HepG2 (cell line): ENCODE measurements around the gene NCF4. TPM values are rescaled to one million over a fixed set of nuclear protein-coding genes. Genes with fewer than 3 reads are reported as not detected.

ENCODE experiments used
- ATAC-seq: fragments of 200-7000 bp; cut with Tn5 transposase; 3 replicates; pipeline ENCODE4 v1.9.1; 2020; ENCODE audit warnings: mild to moderate bottlenecking, moderate library complexity
- BruUV-seq: library from RNA; stranded (reverse); fragments of 400-500 nt; replicated peaks from 2 replicates; lab custom pipeline; 2021; lab: Mats Ljungman, UMichigan
- CTCF ChIA-PET: fragments of 300-600 bp; formaldehyde crosslinking; extraction: SDS; loops from one replicate; lab custom pipeline; 2021; ENCODE audit warnings: low total read pairs, inconsistent platforms, low intra/inter-chr PET ratio; lab: Yijun Ruan, JAX
- POLR2A ChIA-PET: fragments of 350-600 bp; sonication (Branson Sonifier 250); formaldehyde crosslinking; loops from one replicate; lab custom pipeline; 2020; ENCODE audit warnings: antibody characterized with exemption, inconsistent platforms; lab: Yijun Ruan, JAX
- DNase-seq: peaks from one replicate; pipeline ENCODE4 v3.0.0-alpha.2; 2015; ENCODE audit warnings: low spot score
- FAIRE-seq: peaks from 3 replicates; lab custom pipeline; 2011; peaks lifted over from hg19 to GRCh38; lab: Jason Lieb, UNC
- H2AFZ ChIP-seq: one replicate; pipeline ENCODE4 v1.6.1; 2011; ENCODE audit warnings: low read length, inconsistent platforms
- H3K27ac ChIP-seq: fragments of 300-600 bp; 3 replicates; pipeline ENCODE4 v1.8.0; 2011; ENCODE audit warnings: mixed run types, mild to moderate bottlenecking, mixed read lengths, low read length, inconsistent platforms; ENCODE audit not compliant: insufficient read depth; ENCODE audit errors: extremely low read length
- H3K27me3 ChIP-seq, 2 experiments: fragments of 200-600 bp in 1 of 2; 2 replicates in 1 of 2; 3 replicates in 1 of 2; pipeline versions ENCODE4 v1.6.0 to v1.8.0; 2011; ENCODE audit warnings: low read length in 2 of 2, mild to moderate bottlenecking in 2 of 2, moderate library complexity in 2 of 2, inconsistent platforms in 1 of 2; ENCODE audit not compliant: insufficient read depth in 2 of 2, control insufficient read depth in 1 of 2
- H3K36me3 ChIP-seq, 2 experiments: fragments of 200-600 bp in 1 of 2; replicated peaks in 1 of 2; 2 replicates in 1 of 2; 3 replicates in 1 of 2; pipeline versions ENCODE4 v1.5.1 to v1.8.0; 2011; ENCODE audit warnings: low read length in 2 of 2, inconsistent platforms in 1 of 2; ENCODE audit not compliant: insufficient read depth in 2 of 2, control insufficient read depth in 1 of 2
- H3K4me1 ChIP-seq: 2 replicates; pipeline ENCODE4 v1.5.1; 2012; ENCODE audit warnings: low read length, inconsistent platforms; ENCODE audit not compliant: insufficient read depth
- H3K4me2 ChIP-seq: 2 replicates; pipeline ENCODE4 v1.6.0; 2011; ENCODE audit warnings: low read depth, low read length, inconsistent platforms
- H3K4me3 ChIP-seq, 3 experiments: fragments of 200-600 bp in 1 of 3; sonication (generic), shearing (Covaris generic) in 1 of 3; replicated peaks in 1 of 3; 2 replicates each; pipeline ENCODE4 v1.5.1; 2011 to 2016; ENCODE audit warnings: low read length in 3 of 3, inconsistent platforms in 2 of 3, low read depth in 2 of 3, mild to moderate bottlenecking in 2 of 3, control low read depth in 1 of 3, mixed read lengths in 1 of 3; ENCODE audit not compliant: insufficient read depth in 1 of 3
- H3K79me2 ChIP-seq: one replicate; pipeline ENCODE4 v1.6.1; 2011; ENCODE audit warnings: low read length, inconsistent platforms; ENCODE audit not compliant: insufficient read depth
- H3K9ac ChIP-seq: 2 replicates; pipeline ENCODE4 v1.6.0; 2011; ENCODE audit warnings: mild to moderate bottlenecking, low read depth, low read length, inconsistent platforms; ENCODE audit not compliant: insufficient read depth
- H3K9me3 ChIP-seq: 2 replicates; pipeline ENCODE4 v1.5.1; 2012; ENCODE audit warnings: mild to moderate bottlenecking, low read length
- H4K20me1 ChIP-seq: 2 replicates; pipeline ENCODE4 v1.6.0; 2011; ENCODE audit warnings: inconsistent platforms, mild to moderate bottlenecking, low read length, moderate library complexity; ENCODE audit not compliant: insufficient read depth
- HDAC6 ChIP-seq: fragments of 200-600 bp; sonication (generic); IDR thresholded peaks from 2 replicates; pipeline ENCODE4 v1.7.0; 2017; ENCODE audit warnings: mild to moderate bottlenecking, antibody characterized with exemption, low read length, low read depth
- NFIC ChIP-seq: IDR thresholded peaks from 2 replicates; pipeline ENCODE4 v1.6.1; 2012; ENCODE audit warnings: mild to moderate bottlenecking, low read length, inconsistent platforms
- SPEN ChIP-seq: sonication (generic); formaldehyde crosslinking; IDR thresholded peaks from 2 replicates; pipeline ENCODE4 v1.5.1; 2020; ENCODE audit warnings: low read depth, mild to moderate bottlenecking, missing genetic modification reagents
- SUZ12 ChIP-seq: fragments of 150-350 bp; IDR thresholded peaks from 2 replicates; pipeline ENCODE4 v1.6.1; 2014; ENCODE audit warnings: low read depth, low read length
- ZNF337 ChIP-seq: sonication (generic); formaldehyde crosslinking; IDR thresholded peaks from 2 replicates; pipeline ENCODE4 v1.5.1; 2020; ENCODE audit warnings: missing genetic modification reagents, low read depth, mild to moderate bottlenecking, borderline replicate concordance
- ZNF556 ChIP-seq: sonication (generic); formaldehyde crosslinking; IDR thresholded peaks from 2 replicates; pipeline ENCODE4 v1.4.0; 2020; ENCODE audit warnings: mild to moderate bottlenecking, missing genetic modification reagents, borderline replicate concordance
- ZNF720 ChIP-seq: sonication (generic); formaldehyde crosslinking; IDR thresholded peaks from 2 replicates; pipeline ENCODE4 v1.4.0; 2020; ENCODE audit warnings: missing genetic modification reagents
- ZNF792 ChIP-seq: IDR thresholded peaks from 2 replicates; pipeline ENCODE4 v1.6.1; 2016
- ZSCAN22 ChIP-seq: sonication (generic); formaldehyde crosslinking; IDR thresholded peaks from 2 replicates; pipeline ENCODE4 v1.4.0; 2020; ENCODE audit warnings: mild to moderate bottlenecking, missing genetic modification reagents
- WGBS: methylation state at CpG from one replicate; pipeline ENCODE4 v1.1.6; 2017; ENCODE audit warnings: low lambda C conversion rate; 5-methylcytosine and 5-hydroxymethylcytosine counted together
- in situ Hi-C: cut with HindIII; loops from 2 replicates; pipeline ENCODE4 v1.10.0; 2017; ENCODE audit warnings: low pct_unique_long_range_greater_than_20kb; ENCODE audit not compliant: extremely low pct_ligation_motif_present
- intact Hi-C: fragments of 100-400 bp; cut with micrococcal nuclease; formaldehyde crosslinking; loops from one replicate; pipeline ENCODE4 v1.10.0; 2022; ENCODE audit not compliant: unreplicated experiment
- polyA plus RNA-seq, 8 experiments: library from polyadenylated mRNA; depleted of rRNA in 3 of 8; stranded (reverse) in 7 of 8; unstranded in 1 of 8; fragments of >200 nt; fragmentation: Illumina TruSeq in 4 of 8; extraction: Trizol in 4 of 8; gene quantifications; 2 replicates each; pipeline versions ENCODE4 v1.2.1 to v1.2.3, GENCODE V29; 2011 to 2016; ENCODE audit warnings: low read depth in 4 of 8, missing spikeins in 1 of 8, mixed read lengths in 1 of 8; ENCODE audit not compliant: insufficient read depth in 1 of 8
- total RNA-seq, 5 experiments: library from RNA; depleted of rRNA; stranded (reverse); fragments of >200 nt; fragmentation: Illumina TruSeq; extraction: Trizol; gene quantifications; 2 replicates each; pipeline ENCODE4 v1.2.3, GENCODE V29; 2016; ENCODE audit warnings: low read depth in 1 of 5
- TF ChIP-seq, protein P1 (sequence below): sonication (generic); formaldehyde crosslinking; conservative IDR thresholded peaks from 2 replicates; pipeline ENCODE4 v1.4.0; 2020; ENCODE audit warnings: missing genetic modification reagents
- TF ChIP-seq, protein P2 (sequence below): sonication (generic); formaldehyde crosslinking; IDR thresholded peaks from 2 replicates; pipeline ENCODE4 v1.4.0; 2020; ENCODE audit warnings: missing genetic modification reagents
- TF ChIP-seq, protein P3 (sequence below): sonication (generic); formaldehyde crosslinking; IDR thresholded peaks from 2 replicates; pipeline ENCODE4 v1.5.1; 2020; ENCODE audit warnings: missing genetic modification reagents, mild to moderate bottlenecking, borderline replicate concordance
- TF ChIP-seq, protein P4 (sequence below): IDR thresholded peaks from 2 replicates; pipeline ENCODE4 v1.6.1; 2016; ENCODE audit warnings: low read depth, borderline replicate concordance

Gene NCF4
- total and polyA plus RNA-seq, 2 of the 13 experiments (the other 11 are each of a cell fraction or from before 2014, with no cell fraction given): not detected

DNA sequence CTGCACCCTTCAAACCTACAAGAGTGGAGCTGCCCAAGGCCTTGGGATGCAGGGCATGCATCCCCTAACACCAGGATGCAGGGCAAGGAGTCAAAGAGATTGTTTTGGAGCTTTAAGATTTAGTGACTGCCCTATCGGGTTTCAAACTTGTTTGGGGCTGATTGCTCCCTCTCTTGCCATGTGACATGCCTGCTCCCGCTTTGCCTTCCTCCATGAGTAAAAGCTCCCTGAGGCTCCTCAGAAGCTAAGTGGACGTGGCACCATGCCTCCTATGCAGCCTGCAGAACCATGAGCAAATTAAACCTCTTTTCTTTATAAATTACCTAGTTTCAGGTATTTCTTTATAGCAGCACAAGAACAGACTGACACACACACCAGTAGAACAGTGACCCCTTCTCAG is 36.8 kb downstream of the NCF4 start:
- BruUV-seq: no TSS peak
- TF ChIP-seq SUZ12: no peak
- TF ChIP-seq ZNF337 (CRISPR knock-in tag): no peak
- TF ChIP-seq, protein P1, sequence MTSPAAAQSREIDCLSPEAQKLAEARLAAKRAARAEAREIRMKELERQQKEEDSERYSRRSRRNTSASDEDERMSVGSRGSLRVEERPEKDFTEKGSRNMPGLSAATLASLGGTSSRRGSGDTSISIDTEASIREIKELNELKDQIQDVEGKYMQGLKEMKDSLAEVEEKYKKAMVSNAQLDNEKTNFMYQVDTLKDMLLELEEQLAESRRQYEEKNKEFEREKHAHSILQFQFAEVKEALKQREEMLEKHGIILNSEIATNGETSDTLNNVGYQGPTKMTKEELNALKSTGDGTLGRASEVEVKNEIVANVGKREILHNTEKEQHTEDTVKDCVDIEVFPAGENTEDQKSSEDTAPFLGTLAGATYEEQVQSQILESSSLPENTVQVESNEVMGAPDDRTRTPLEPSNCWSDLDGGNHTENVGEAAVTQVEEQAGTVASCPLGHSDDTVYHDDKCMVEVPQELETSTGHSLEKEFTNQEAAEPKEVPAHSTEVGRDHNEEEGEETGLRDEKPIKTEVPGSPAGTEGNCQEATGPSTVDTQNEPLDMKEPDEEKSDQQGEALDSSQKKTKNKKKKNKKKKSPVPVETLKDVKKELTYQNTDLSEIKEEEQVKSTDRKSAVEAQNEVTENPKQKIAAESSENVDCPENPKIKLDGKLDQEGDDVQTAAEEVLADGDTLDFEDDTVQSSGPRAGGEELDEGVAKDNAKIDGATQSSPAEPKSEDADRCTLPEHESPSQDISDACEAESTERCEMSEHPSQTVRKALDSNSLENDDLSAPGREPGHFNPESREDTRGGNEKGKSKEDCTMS: no peak
- TF ChIP-seq ZNF556: no peak
- TF ChIP-seq ZNF792 (CRISPR knock-in tag): no peak
- TF ChIP-seq, protein P2, sequence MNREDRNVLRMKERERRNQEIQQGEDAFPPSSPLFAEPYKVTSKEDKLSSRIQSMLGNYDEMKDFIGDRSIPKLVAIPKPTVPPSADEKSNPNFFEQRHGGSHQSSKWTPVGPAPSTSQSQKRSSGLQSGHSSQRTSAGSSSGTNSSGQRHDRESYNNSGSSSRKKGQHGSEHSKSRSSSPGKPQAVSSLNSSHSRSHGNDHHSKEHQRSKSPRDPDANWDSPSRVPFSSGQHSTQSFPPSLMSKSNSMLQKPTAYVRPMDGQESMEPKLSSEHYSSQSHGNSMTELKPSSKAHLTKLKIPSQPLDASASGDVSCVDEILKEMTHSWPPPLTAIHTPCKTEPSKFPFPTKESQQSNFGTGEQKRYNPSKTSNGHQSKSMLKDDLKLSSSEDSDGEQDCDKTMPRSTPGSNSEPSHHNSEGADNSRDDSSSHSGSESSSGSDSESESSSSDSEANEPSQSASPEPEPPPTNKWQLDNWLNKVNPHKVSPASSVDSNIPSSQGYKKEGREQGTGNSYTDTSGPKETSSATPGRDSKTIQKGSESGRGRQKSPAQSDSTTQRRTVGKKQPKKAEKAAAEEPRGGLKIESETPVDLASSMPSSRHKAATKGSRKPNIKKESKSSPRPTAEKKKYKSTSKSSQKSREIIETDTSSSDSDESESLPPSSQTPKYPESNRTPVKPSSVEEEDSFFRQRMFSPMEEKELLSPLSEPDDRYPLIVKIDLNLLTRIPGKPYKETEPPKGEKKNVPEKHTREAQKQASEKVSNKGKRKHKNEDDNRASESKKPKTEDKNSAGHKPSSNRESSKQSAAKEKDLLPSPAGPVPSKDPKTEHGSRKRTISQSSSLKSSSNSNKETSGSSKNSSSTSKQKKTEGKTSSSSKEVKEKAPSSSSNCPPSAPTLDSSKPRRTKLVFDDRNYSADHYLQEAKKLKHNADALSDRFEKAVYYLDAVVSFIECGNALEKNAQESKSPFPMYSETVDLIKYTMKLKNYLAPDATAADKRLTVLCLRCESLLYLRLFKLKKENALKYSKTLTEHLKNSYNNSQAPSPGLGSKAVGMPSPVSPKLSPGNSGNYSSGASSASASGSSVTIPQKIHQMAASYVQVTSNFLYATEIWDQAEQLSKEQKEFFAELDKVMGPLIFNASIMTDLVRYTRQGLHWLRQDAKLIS: no peak
- TF ChIP-seq, protein P3, sequence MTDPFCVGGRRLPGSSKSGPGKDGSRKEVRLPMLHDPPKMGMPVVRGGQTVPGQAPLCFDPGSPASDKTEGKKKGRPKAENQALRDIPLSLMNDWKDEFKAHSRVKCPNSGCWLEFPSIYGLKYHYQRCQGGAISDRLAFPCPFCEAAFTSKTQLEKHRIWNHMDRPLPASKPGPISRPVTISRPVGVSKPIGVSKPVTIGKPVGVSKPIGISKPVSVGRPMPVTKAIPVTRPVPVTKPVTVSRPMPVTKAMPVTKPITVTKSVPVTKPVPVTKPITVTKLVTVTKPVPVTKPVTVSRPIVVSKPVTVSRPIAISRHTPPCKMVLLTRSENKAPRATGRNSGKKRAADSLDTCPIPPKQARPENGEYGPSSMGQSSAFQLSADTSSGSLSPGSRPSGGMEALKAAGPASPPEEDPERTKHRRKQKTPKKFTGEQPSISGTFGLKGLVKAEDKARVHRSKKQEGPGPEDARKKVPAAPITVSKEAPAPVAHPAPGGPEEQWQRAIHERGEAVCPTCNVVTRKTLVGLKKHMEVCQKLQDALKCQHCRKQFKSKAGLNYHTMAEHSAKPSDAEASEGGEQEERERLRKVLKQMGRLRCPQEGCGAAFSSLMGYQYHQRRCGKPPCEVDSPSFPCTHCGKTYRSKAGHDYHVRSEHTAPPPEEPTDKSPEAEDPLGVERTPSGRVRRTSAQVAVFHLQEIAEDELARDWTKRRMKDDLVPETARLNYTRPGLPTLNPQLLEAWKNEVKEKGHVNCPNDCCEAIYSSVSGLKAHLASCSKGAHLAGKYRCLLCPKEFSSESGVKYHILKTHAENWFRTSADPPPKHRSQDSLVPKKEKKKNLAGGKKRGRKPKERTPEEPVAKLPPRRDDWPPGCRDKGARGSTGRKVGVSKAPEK (CRISPR knock-in tag): no peak
- TF ChIP-seq ZSCAN22: no peak
- TF ChIP-seq, protein P4, sequence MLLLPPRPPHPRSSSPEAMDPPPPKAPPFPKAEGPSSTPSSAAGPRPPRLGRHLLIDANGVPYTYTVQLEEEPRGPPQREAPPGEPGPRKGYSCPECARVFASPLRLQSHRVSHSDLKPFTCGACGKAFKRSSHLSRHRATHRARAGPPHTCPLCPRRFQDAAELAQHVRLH (CRISPR knock-in tag): no peak
- no peak for TF ChIP-seq NFIC
- no peak for TF ChIP-seq ZNF720 (CRISPR knock-in tag)
- TF ChIP-seq SPEN (CRISPR knock-in tag): no peak
- TF ChIP-seq HDAC6: no peak

More for the DNA sequence above, 36.8 kb downstream of the NCF4 start:
- no peaks in the 10 kb centered on the region for H3K9me3 ChIP-seq
- no peaks in the 10 kb centered on the region for H3K36me3 ChIP-seq
- H3K79me2 ChIP-seq: no peaks in the 10 kb centered on the region
- FAIRE-seq (no peak), DNase-seq (no peak), ATAC-seq (no peak)
- no peak overlapping the region for H3K9ac ChIP-seq
- H3K27ac ChIP-seq: no peak overlapping the region
- POLR2A ChIA-PET: no interaction called here
- H3K4me2 ChIP-seq: no peak overlapping the region
- no peaks in the 10 kb centered on the region for H3K4me1 ChIP-seq
- H3K27me3 ChIP-seq: peaks cover 1 to 18% of the 10 kb centered on the region in 2 experiments; a peak in 3 of 5 replicates
- no peak overlapping the region for H2AFZ ChIP-seq
- H3K4me3 ChIP-seq: no peak overlapping the region
- H4K20me1 ChIP-seq: no peaks in the 10 kb centered on the region
- 3% methylated on average over 3 of the region's 3 CpGs for WGBS
- in situ Hi-C loops: no loop called here
- CTCF ChIA-PET: no interaction called here
- intact Hi-C loops: no loop called here
